ENCODE data around the gene HLCS. TPM values are rescaled to one million over a fixed set of nuclear protein-coding genes. Genes with fewer than 3 reads are reported as not detected.

The HLCS gene
- total and polyA plus RNA-seq, 2 of the 4 experiments (the other 2 are of a cell fraction) = 10.6 to 21.0 TPM

- no peak overlapping the region for H3K4me3 ChIP-seq (ENCODE audit: insufficient read depth, low read depth, low read length)
- H3K27ac ChIP-seq (ENCODE audit: insufficient read depth, low read length) = no peak overlapping the region
- peaks cover 2% of the 10 kb centered on the region; the same call in 1 of the 2 replicates for H3K9me1 ChIP-seq (ENCODE audit: insufficient read depth, low read length)
- CTCF ChIA-PET = no interaction called here
- POLR2A ChIA-PET (ENCODE audit: unreplicated experiment) = no interaction called here
- intact Hi-C loops (cut with micrococcal nuclease) = no loop called here
- H3K4me1 ChIP-seq (ENCODE audit: control insufficient read depth, insufficient read depth, low read length) = no peaks in the 10 kb centered on the region
- in situ Hi-C loops (cut with MboI; ENCODE audit: low sequenced_read_pairs) = no loop called here
- no peak overlapping the region for H3K9ac ChIP-seq (ENCODE audit: low read depth, low read length)
- H3K14ac ChIP-seq (replicated peaks; ENCODE audit: low read depth, low read length) = no peak overlapping the region
- H3K27me3 ChIP-seq (ENCODE audit: control insufficient read depth, insufficient read depth, low read length) = peaks cover 42% of the 10 kb centered on the region
- H3K79me1 ChIP-seq (ENCODE audit: low read depth in 1 of 2, low read length in 2 of 2) = peaks cover 0 to 7% of the 10 kb centered on the region in 2 experiments; a peak in 2 of 4 replicates
- H3K18ac ChIP-seq (ENCODE audit: low read depth, low read length) = no peak overlapping the region
- no peak overlapping the region for H3K4me2 ChIP-seq (ENCODE audit: low read depth, low read length)
- no peak overlapping the region for H4K8ac ChIP-seq (ENCODE audit: low read depth in 2 of 2, low read length in 2 of 2)
- H2AK9ac ChIP-seq (replicated peaks; ENCODE audit: low read depth, low read length, poor library complexity) = no peak overlapping the region
- H4K20me1 ChIP-seq (ENCODE audit: insufficient read depth, low read length) = no peaks in the 10 kb centered on the region
- no peak for TF ChIP-seq CTCF (conservative IDR thresholded peaks at IDR 0.05; ENCODE audit: low read depth, low read length)
- TF ChIP-seq MAFK (IDR thresholded peaks at IDR 0.05; ENCODE audit: low read depth, low read length) = no peak
- TF ChIP-seq BHLHE40 (IDR thresholded peaks at IDR 0.05; ENCODE audit: low read depth, low read length) = no peak
- no peak for TF ChIP-seq POLR2A (IDR thresholded peaks at IDR 0.05; ENCODE audit: low read depth, low read length)
- no peak for TF ChIP-seq RAD21 (IDR thresholded peaks at IDR 0.05; ENCODE audit: low read length)
- no peak for TF ChIP-seq NFE2L2 (IDR thresholded peaks at IDR 0.05; ENCODE audit: low read depth, low read length)
- no peak for TF ChIP-seq MXI1 (IDR thresholded peaks at IDR 0.05; ENCODE audit: borderline replicate concordance, low read depth, low read length)
- TF ChIP-seq USF2 (IDR thresholded peaks at IDR 0.05; ENCODE audit: low read depth, low read length) = no peak
- no peak for TF ChIP-seq RCOR1 (IDR thresholded peaks at IDR 0.05; ENCODE audit: insufficient replicate concordance, low read length)
- TF ChIP-seq CHD1 (IDR thresholded peaks at IDR 0.05; ENCODE audit: low read depth, low read length) = no peak
- H2BK5ac ChIP-seq (ENCODE audit: low read depth, low read length, poor library complexity, severe bottlenecking) = no peak overlapping the region
- ATAC-seq (ENCODE audit: low read depth) = no peak
- DNase-seq = no peak
- no peak overlapping the region for H2BK20ac ChIP-seq (ENCODE audit: low read depth, low read length)
- no peak overlapping the region for H3K23ac ChIP-seq (ENCODE audit: low read depth, low read length)
- H3K4ac ChIP-seq (ENCODE audit: low read depth, low read length) = no peak overlapping the region
- no peak overlapping the region for H4K91ac ChIP-seq (ENCODE audit: insufficient read depth, low read depth, low read length)
- no peak overlapping the region for H3K56ac ChIP-seq (ENCODE audit: extremely low read depth, insufficient read depth, low read length)
- no peak overlapping the region for H2BK15ac ChIP-seq (ENCODE audit: low read depth, low read length)
- H4K5ac ChIP-seq (ENCODE audit: low read depth, low read length) = no peak overlapping the region
- H3K9me3 ChIP-seq (ENCODE audit: control insufficient read depth, insufficient read depth, low read length) = no peaks in the 10 kb centered on the region
- H2AK5ac ChIP-seq (ENCODE audit: low read depth, low read length) = no peak overlapping the region
- dilution Hi-C loops (cut with HindIII; ENCODE audit: low sequenced_read_pairs, unreplicated experiment) = no loop called here
- BruUV-seq (replicated peaks) = no TSS peak
- H3K36me3 ChIP-seq (ENCODE audit: control insufficient read depth, insufficient read depth, low read length) = no peaks in the 10 kb centered on the region
- no peak overlapping the region for H2BK120ac ChIP-seq (ENCODE audit: low read depth, low read length)
- no peak overlapping the region for H2AFZ ChIP-seq (replicated peaks; ENCODE audit: low read length, poor library complexity)
- 89% methylated on average over 7 of the region's 30 CpGs; no CpG with 5 or more reads in 1 of the 2 experiments for WGBS, 2 experiments (ENCODE audit: extremely low coverage in 2 of 2, insufficient read length in 1 of 2)
These were observed 235.9 kb downstream of the HLCS start for GRCh38 chr21:36730291-36731281.

Measured in IMR-90 (cell line).